HG02981 (cell line): Measurements from ENCODE around the gene APBA2.

Experiments
- ATAC-seq: cut with Tn5 transposase; IDR thresholded peaks from one replicate; pipeline ENCODE4 v1.9.1; 2021; ENCODE audit warnings: mild to moderate bottlenecking, moderate library complexity; ENCODE audit not compliant: unreplicated experiment

The APBA2 gene

DNA sequence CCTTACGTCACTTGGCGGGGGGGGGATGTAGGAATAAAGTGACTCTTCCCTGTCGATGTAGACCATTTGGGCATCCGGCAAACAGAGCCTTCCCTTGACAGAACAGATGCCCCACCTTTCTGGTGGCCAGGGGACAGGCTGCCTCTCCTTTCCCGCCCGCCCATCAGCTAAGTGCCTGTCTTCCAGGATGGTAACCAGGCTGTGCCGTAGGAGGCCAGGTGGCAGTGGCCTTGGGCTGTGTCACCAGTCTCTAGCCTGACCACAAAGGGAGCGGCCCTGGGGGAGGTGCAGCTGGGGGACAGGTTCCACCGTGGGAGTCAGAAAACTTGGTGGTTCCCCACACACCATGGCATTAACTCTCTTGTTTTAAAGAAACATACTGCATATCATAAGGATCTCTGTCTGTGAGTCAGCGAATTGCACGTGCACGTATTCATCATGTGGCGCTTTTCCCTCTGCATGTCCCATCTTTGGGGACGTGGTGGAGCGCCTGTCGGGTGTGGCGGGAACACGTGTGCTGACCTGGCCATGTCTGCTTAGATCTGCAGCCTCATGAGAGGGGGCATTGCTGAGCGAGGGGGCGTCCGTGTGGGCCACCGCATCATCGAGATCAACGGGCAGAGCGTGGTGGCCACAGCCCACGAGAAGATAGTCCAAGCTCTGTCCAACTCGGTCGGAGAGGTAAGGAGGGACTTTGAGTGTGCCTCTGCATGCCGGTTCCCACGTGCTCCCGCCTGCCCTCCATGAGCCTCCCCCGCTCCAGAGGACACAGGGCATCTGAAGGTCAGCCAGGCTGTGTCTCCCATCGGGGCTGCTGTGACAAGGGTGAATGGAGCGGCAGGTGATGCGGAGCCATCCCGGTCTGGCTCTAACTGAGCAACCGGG is 227.8 kb downstream of the APBA2 start:
- ATAC-seq = no peak

DNA sequence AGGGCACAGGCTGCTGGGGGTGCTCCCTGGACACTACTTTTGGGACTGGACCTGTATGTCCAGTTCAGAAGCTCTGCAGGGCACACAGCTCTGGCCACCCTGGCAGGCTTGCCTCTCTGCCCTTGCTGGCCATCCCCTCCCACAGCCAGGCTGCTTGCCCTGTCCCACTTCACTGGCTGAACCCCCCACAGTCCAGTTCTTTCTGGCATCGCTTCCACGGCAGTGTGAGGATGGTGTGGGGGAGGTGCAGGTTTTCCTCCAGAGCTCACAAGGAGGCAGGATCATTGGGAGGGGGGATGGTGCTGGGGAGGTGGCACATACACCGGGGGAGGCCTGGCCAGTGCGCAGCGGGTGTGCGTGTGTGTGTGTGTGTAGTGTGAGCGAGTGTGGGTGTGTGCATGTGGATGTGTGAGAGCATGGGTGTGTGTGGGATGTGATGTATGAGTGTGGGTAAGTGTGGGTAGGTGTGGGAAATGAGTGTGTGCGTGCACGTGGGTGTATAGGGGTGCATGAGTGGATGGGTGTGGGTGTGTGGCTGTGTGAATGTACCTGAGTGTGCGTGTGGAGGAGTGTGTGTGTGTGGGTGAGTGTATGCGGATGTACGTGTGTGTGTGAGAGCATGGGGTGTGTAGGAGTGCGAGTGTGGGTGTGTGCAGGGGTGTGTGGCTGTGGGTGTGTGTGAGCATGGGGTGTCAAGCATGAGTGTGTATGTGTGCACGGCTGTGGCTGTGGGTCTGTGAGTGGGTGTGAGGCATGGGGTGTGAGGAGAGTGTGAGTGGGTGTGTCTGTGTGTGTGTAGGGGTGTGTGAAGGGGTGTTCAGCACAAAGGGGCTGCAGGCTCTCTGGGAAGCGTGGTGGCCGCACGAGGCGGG is 228.7 kb downstream of the APBA2 start:
- no peak for ATAC-seq

DNA sequence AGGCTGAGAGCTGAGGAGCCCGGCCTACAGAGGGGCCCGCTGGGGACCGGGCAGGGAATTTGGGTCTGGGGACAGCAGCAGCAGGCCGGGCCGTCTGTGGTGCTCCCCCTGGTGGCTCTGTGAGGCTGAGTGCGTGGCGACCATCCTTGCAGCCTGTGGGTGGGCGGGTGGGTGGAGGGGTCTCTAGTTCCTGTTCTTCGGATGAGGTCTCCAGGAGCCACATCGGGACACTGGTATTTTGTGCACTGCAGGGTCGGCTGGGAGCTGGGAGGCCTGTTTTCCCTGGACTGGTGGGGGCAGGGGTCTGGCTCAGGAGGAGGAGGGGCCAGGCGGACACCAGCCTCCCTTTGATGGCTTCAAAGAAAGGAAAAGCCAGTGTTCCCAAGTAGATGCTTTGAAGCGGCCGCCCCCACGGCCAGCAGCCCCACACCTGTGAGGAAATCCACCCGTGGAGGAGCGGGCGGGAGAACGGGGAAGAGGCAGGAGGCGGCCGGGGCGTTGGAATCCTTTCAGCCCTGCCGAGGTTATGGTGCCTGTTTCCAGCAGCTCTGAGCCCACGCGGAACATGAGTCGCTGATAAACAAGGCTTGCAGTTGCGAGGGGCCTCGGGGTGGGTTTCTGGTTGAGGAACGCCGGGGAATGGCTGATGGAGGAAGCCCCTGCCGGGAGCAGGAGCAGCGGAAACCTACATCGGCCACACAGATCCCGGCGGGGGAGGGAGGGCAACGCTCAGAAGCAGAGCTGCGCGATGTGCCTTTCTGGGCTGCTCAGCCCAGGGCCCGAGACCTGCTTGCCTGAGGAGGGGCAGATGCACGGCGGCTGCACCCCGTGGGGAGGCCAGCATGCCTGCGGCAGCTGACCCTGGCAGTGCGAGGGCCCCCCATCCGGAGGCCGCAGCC is 229.6 kb downstream of the APBA2 start:
- no peak for ATAC-seq

DNA sequence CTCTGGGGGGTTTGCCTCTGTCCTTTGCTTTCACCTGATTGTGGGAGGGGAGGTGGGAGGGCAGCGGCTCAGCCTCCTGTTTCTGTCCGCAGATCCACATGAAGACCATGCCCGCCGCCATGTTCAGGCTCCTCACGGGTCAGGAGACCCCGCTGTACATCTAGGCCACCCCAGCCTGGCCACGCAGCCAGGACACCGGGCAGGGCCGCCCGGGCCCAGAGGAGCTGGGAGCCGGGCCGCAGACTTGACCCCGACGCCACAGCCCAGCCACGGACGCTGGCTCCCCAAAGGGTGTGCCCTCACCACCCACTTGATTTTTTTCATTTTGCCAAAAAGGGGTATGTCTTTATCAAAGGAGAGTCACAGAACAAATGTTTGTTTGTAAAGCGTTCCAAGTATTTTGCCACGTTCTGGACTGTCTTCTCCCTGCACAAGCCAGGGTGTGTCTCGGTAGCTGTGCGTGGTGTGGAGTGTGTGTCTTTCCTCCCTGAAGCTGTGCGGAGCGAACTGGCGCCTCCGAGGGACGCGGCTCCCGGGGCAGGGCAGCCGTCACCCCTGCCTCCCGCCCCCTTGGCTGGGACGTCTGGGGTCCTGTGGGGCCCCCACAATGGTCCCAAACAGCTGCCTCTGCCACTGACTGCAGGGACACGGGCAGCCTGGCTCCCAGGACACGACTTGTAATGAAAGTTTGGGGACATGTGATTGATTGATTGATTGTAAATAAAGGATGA is 231.4 kb downstream of the APBA2 start:
- ATAC-seq = no peak

DNA sequence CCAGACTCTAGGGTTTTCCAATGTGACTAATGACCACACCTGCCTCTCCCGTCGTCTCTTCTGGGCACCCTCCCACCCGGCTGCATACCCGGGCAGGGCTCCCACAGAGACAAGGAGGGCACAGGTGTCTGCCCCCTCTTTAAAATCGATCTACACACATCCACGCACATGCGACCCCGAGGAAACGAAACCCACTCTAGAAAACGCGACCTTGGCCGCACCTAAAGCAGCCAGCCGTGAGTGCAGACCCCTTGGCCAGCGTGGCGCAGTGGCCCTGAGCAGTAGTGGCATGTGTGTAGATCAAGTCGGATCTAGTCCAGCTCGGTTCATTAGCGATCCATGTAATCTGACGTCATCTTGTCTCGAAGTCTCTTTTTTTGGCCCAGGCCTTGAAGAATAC is 232.0 kb downstream of the APBA2 start:
- no peak for ATAC-seq

DNA sequence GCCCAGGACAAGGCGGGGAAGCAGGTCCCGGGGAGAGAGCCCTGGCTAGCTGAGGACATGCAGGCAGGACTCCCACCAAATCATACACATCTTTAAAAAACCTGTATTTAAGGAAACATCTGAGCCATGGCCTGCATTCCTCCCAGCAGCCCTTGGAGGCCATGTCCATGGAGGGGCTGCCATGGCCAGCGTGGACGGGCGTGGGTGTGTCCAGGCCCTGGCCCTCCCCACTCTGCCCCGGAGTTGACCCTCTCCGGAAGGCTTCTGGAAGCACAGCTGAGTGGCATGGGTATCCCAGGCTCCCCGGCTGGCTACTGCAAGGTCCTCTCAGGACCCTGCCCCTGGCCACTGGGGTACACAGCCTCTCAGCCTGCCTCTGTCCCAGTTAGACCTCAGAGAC is 234.1 kb downstream of the APBA2 start:
- ATAC-seq = no peak

DNA sequence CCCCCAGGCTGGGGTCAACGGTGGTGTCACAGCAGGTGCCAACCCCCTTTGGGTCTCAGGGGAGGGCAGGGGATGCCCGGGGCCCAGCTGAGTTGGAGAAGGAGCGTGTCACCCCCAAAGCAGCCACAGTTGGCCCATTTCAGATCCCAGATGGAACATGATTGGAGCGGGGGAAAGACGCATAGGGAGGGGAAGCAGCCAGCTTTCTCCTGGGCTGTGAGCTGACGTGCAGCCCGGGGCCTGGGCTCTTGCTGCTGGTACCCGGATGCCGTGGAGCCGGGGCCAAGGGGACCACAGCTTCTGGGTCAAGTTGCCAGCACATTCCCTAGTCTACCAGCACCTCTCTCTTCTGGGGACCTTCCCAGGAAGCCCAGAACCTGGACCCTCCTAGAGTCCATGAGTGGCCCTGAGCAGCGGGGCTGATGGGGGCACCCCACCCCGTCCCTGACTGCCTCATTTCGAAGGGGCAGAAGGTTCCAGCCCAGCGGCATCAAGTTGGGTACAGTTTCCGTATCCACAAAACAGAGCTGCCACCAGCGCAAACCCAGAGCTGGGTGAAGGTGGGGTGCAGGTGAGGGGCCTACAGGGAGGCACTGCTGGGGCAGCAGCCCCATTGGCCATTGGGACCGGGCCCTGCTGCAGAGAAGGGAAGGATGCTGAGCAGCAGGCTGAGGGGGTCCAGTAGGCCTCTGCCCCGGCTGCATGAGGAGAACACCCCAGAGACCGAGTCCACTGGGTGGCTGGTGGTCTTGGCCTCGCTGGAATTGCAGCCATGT is 235.0 kb downstream of the APBA2 start:
- ATAC-seq = no peak

DNA sequence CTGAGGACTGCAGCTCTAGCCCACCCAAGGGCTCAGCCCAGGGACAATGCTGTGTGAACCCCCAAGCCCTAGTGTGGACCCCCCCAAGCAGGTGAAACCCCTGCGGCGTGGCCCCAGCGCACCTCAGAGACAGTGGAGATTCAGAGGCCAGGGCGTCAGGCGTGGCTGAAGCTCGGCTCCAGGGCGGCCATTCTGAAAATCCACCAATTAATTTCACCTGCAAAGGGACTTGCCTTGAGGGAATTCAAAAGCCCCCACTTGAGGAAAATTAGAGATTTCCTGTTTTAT is 235.5 kb downstream of the APBA2 start:
- ATAC-seq = no peak

DNA sequence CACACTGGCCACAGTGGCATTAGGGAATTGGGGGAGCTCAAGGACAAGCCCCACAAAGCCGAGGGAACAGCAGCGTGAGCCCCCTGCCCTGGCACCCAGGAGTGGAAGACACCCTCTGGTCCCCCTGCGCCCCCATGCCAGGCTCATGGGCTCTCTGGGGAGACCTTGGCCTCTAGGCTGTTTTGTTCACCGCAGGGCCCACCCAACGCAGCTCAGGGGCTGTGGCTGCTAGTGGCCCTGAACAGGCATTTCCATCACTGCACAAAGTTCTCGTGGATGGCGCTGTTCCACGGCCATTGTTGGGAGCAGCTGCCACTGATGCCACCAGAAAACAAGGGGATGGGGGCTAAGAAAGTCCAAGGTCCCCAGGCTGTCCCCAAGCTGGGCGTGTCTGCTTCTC is 236.1 kb downstream of the APBA2 start:
- no peak for ATAC-seq

DNA sequence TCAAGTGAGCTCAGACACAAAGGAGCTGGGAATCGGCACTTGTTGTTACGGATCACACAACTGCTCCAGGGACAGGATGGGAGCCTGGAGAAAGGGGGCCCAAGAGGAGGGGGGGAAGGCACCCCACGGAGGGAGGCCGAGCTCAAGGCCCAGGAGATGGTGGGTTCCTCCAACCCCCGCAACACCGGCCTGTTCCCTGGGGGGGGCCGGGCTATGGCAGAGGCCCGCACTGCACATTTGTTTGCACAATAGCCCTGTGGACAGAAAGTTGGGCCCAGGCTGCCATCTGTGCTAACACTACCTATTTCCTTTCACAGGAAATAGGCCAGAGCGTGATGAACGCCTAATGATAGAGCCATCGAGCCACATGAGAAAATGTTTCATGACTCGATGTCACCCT is 236.7 kb downstream of the APBA2 start:
- no peak for ATAC-seq

DNA sequence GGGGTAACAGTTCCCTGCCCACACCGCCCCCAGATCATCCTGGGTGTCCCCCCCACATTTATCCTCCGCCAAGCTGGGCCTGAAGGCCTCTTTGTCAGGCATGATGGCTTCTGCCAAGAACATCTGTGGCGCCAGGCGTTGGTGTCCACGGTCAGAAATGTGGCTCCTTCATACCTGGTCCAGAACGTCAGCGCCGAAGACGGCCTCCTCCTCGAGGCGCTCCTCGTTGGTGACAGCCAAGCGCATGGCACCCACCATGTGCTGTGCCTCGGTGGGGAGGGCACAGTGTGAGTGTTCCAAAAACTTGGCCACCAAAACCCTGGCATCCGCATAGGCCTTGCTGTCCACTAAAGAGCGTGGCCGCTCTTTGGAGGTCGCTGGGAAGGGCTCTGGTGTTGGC is 237.4 kb downstream of the APBA2 start:
- ATAC-seq = no peak

DNA sequence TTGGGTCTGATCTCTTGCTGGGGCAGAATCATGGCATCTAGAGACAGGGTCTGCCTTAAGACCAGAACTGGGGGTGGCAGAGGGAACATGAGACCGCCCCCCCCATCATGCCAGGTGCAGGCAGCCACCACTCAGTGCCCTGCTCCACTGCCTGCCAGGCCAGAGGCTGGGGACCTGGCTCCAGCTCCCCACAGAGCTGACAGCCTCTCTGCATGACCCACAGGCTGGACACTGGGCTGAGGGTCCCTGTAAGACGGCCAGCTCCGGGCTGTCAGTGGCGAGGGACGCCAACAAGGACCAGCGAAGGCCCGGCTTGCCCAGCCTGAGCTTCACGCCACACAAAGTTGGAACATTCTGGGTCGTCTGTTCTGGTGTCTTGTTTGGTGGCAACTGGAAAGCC is 238.2 kb downstream of the APBA2 start:
- no peak for ATAC-seq

DNA sequence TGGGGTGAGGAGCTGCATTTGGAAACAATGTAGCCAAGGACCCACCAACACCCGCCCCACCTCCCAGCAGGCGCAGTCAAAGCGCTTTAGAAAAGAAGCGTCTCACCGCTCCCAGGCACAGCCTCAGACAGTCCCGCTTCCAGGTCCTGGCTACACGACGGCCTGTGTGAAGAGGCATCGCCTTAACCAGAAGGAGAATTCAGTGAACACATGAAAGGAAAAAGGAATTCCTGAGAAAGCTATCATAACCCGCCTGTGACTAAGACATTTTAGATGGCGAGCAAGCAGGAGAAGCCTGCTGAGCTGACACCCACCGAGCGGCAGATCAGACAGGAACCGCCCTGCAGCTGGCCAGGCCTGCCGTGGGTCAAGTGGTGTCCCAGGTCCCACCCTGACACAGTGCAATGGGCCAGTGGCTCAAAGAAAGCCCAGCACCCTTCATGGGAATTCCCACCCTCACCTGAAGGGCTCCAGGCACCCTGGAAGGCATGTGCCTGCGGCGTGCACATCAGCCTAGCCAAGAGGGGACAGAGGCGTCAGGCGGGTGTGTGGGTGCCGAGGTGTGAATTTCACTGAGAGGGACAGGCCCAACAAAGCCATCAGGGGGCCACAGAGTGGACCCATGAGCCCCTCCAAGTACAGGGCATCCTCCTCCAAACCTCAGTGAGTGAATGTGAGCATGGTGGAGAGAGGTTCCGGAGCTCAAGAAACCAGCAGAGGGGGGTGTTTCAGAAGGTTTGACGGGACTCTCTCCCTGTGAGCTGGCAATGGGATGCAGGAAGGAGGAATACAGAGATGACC is 239.0 kb downstream of the APBA2 start:
- ATAC-seq = no peak

DNA sequence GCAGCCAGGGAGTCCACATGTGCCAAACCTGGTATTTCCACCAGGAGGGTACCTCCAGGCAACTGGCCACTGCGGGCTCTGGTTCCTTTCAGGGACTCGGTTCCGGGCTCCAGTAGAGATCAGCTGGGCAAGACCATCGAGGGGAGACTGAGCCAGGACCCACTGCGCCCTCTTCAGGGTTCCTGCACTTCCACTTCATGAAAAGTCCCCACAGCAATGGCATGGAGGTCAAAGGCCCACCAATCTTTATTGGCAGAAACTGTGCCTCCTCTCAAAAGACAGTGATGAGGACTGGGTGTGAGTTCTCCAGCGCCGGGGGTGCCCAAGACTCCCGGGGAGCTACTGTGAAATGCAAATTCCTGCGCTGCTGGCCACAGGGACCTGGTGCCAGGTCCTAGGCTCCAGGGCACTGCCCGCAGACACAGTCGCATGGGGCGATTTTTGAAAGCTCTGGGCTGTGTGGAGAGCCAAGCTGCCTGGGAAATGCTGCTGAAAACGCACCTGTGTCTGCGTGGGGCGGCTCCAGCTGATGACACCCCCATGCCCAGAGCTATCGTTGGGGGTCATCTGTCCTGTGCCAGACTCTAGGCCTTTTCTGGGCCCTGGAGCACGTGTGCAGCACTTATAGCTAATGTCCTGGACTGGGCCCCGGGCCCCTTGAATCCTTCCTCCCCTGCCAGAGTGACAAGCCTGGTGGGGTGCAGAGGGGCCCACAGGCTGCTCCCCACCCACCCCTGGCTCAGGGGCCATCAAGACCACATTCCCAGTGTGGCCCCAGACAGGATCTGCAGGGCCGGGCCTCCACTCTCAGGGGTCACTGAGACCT is 239.8 kb downstream of the APBA2 start:
- ATAC-seq = no peak

DNA sequence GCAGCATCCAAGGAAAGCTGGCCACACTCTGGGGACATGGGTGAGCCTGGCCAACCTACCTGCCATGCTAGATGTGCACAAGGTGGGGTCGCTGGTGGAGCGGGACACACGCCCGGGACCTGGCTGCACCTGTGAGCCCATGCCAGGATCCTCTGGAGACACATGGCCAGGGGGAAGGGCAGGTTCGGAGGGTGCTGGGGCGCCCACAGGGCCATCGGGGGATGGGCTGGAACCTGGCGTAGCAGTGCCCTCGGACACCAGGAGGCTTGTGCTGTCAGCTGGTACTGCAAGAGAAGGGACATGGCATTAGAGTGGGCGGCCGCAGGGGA is 240.4 kb downstream of the APBA2 start:
- ATAC-seq = no peak

DNA sequence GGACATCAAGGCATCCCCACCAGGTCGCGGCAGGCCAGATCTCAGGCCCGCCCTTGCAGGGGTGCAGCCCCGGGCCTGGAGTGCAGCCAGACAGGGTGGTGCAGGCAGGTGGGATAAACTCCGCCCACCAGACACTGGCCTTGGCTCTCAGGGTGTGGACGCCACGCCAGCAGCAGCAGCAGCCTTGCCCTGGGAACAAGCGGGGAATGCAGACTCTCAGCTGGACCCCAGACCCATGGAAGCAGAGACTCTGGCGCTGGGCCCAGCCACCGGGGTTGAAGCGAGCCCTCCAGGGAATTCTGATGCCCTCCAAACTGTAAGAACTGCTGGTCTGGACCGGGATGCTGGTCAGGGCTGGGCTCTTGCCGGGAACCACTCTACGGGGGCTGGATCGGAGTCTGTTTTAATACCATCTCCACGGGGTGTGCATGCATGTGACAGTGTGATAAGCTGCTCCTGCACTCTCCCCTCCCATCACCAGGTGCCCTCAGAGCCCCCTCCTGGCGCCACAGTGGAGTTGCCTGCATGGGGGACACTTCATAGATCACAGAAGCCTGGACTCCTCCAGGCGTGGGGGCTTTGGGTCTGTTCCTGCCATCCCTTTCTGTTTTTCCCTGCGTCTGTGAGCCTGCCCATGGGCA is 241.2 kb downstream of the APBA2 start:
- no peak for ATAC-seq

DNA sequence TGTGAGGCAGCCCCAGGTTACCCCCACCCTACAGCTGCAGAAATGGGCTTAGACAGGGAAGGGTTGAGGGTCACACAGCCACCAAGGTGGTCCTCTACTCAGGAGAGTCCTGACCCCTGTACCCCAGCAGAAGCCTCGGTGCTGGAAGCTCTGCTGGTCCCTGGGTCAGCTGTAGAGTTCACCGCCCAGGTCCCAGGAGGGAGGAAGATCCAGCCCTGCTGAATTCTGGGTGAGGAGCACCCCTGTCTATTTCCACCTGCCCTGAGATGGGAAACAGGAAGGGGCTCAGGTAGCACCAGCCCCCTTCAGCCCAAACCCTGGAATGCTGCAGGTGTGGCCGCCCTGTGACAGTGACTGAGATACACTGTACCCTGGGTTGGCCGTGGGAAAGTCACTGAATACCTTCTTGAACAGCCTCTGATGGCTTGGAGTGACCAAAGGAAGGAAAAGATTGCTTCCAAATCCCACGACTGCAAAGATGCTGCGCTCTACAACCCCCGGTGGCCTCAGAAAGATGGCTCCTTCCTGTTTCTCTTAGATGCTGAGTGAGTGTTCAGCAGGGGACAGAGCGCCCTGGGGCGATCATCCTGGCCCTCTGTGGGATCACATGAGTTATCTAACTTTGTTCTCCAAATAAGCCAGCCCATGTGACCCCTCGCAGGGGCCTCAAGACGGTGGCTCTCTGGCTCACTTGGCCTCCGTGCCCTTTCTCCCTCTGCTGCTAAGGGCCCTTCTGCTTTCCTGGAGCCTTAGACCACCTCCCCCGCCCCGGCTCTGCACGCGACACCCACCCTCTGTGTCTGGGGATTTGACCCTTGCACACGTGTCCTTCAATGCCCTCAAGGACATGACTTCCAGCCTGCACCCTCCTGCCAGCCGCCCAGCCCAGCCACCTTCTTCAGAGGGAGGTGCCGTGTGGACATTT is 242.0 kb downstream of the APBA2 start:
- ATAC-seq = no peak
